GM12873 (cell line): ENCODE measurements around the gene AFDN.

Experiments
- TF ChIP-seq, protein P1 (sequence below): IDR thresholded peaks from 2 replicates; pipeline ENCODE4 v1.5.1; 2012; ENCODE audit warnings: low read depth, mild to moderate bottlenecking, moderate library complexity, low read length, control low read depth; ENCODE audit not compliant: insufficient read depth; ENCODE audit errors: missing control alignments

The AFDN gene

DNA sequence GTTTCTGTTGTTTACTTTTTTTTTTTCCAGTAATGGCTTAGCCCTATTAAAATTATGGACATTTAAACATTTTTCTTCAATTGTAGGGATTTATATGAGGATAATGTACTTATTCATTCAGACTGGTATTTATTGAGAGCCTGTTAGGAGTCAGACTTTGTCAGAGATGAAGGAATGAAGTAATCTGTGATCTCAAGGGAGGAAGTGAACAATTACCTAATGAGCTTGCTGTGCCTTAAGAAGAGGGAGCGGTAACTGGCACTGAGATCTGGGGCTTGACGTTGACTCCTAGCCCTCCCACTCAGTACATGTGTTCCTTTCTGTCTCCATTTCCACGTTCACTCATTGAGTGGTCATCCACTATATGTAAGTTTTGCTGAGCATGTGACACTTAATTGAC is 12.6 kb downstream of the AFDN start:
- TF ChIP-seq, protein P1, sequence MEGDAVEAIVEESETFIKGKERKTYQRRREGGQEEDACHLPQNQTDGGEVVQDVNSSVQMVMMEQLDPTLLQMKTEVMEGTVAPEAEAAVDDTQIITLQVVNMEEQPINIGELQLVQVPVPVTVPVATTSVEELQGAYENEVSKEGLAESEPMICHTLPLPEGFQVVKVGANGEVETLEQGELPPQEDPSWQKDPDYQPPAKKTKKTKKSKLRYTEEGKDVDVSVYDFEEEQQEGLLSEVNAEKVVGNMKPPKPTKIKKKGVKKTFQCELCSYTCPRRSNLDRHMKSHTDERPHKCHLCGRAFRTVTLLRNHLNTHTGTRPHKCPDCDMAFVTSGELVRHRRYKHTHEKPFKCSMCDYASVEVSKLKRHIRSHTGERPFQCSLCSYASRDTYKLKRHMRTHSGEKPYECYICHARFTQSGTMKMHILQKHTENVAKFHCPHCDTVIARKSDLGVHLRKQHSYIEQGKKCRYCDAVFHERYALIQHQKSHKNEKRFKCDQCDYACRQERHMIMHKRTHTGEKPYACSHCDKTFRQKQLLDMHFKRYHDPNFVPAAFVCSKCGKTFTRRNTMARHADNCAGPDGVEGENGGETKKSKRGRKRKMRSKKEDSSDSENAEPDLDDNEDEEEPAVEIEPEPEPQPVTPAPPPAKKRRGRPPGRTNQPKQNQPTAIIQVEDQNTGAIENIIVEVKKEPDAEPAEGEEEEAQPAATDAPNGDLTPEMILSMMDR: no peak

DNA sequence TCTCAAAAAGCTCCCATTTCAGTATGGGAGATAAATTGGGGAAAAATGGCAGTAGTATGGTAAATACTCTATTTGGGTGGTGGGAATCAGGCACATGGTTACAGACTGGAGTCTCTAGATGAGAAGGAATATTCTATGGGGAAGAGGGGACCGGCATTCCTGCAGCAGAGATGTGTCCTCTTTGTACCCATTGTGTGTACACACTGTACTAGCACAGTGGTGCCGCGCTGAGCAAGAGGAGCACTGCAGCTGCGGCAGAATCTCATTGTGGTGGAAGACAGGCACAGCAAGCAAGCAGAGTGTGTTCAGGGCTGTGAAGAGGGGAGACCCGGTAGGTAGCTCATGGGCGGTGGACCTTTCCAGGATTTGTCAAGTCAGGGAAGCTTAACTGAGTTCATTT is 13.0 kb downstream of the AFDN start:
- TF ChIP-seq, protein P1: no peak

DNA sequence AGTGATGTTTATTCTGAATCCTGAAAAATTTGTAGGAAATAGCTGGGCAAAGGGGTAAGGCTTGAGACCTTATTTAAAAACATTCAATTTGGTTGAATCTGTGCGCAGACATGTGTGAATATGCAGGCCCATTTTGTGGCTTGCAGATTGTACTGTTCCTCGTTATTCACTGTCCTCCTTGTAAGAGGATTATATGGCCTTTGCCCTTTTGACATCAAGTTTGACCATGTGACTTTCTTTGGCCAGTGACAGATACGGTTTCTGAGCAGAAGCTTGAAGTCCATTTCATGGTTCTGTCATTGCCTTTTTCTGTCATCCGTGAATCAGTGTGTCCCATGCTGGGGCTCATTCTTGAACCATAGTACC is 13.4 kb downstream of the AFDN start:
- TF ChIP-seq, protein P1: no peak

DNA sequence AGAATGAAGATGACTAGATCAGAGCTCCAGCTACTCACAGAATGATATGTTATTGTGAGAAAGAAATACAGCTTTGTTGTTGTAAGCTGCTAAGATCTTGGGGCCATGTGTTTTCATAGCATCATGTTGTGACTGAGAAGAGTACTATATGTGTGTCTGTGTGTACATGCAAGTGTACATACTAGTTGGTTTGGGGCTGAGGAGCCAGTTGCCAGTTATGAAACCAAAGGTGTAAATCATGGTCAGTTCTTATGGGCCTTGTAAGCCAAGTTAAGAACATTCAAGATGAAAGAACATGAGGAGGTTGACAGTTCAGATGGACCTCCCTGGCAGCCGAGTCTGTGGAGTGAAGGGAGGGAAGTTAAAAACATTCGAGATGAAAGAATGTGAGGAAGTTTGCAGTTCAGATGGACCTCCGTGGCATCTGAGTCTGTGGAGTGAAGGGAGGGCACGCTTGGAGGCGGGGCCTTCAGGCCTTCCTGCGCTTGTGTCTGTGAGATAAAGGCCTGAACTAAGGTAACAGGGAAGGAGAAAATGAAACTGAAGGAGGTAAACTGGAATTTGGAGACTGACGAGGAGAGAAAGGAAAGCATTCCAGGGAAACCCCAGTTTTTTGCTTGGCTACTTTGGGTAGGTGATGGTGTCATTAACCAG is 13.9 kb downstream of the AFDN start:
- TF ChIP-seq, protein P1: no peak

DNA sequence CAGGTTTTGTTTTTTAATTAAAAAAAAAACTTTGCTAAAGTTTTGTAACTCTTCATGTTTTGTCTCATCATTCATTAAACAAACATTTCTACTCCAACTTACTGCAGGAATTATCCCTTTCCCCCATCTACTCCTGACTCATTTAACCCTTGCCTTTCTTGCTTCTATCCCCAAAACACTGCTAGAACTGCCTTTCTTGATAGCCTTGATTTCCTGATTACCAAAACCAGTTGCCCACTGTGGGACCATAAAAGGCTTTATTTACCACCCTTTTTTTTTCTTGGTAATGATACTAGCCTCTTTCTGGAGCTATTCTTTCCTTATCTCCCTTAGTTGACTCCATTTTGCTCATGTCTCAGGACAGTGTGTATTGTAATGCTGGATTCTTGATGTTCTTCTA is 15.3 kb downstream of the AFDN start:
- TF ChIP-seq, protein P1: no peak

DNA sequence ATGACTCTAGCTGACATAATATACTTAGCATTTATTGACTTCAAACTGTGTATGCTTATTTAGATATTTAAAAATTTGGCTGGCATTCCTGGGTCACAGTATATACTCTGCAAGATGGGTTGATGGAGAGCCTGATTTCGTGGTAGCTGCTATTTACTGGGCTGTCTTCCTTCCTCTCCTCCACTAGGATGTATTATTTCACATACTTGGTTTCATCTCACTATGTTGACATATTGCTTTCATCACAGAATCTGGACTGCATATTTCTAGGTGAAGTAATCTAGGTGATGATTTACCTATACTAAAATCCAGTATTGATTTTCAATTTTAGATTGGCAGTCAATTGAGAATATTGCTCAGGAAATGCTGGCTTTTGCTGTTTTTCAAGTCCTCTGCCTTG is 15.7 kb downstream of the AFDN start:
- TF ChIP-seq, protein P1: no peak

DNA sequence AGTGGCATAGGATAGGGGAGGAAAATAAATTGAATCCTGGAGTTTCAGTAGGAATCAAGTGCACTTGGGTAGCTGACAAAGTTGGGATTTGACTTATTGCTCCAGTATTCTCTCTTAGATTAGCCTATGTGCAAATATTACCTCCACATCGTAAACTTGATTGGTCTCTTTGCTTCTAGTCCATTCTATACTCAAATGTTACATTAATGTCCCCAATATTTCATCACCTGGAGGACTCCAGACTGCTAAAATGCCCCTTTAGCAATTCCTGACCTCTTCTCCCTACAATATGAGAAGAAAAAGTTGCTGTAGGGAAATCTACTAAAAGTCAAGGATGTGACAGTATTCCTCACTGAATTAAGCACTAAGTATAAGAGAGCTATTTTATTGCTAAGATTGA is 16.3 kb downstream of the AFDN start:
- TF ChIP-seq, protein P1: no peak

DNA sequence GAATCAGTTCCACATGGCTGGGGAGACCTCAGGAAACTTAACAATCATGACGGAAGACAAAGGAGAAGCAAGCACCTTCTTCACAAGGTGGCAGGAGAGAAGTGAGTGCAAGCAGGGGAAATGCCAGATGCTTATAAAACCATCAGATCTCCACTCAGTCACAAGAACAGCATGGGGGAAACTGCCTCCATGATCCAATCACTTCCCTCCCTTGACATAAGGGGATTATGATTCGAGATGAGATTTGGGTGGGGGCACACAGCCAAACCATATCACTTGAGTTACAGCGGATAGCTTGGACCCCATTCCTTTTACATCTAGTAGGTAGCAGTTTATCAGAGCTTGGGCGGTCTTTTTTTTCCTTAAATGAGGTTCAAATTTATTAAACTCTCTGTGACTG is 19.1 kb downstream of the AFDN start:
- TF ChIP-seq, protein P1: no peak
